Nucleus accumbens (tissue), 56 donors: ENCODE data around the gene KLF14.
A peak's percentile ranks its signal among the peaks of the same experiment; 100 is the strongest.
"Not testable (repeated sequence)": the region's sequence is repeated elsewhere in the genome, so short reads cannot be mapped to it uniquely, and the experiment has no call there.

Experiments used
- DNase-seq, 56 donors: peaks; one replicate each; lab custom pipeline; 2025; lab: John Stamatoyannopoulos, UW

The KLF14 gene

GRCh38 chr7:130721486-130722277, 12.3 kb downstream of the KLF14 start:
- DNase-seq: peak in 47 of 56 donors; percentile 2 to 80 (median 36)

GRCh38 chr7:130719541-130719940, 14.5 kb downstream of the KLF14 start:
- peak in 3 of 56 donors; percentile 1 to 27 (median 18) for DNase-seq

GRCh38 chr7:130712416-130712815, 21.6 kb downstream of the KLF14 start:
- peak in 20 of 56 donors; percentile 2 to 46 (median 16) for DNase-seq

- no peak for DNase-seq
Observed at GRCh38 chr7:130708766-130709165, 25.2 kb downstream of the KLF14 start.

- DNase-seq: no peak
Observed at GRCh38 chr7:130708001-130708400, 26.0 kb downstream of the KLF14 start.

GRCh38 chr7:130703851-130704250, 30.2 kb downstream of the KLF14 start:
- DNase-seq: no peak

- DNase-seq: no peak
Observed at GRCh38 chr7:130701650-130702049, 32.4 kb downstream of the KLF14 start.

GRCh38 chr7:130700760-130701159, 33.2 kb downstream of the KLF14 start:
- no peak for DNase-seq

GRCh38 chr7:130699686-130700085, 34.3 kb downstream of the KLF14 start:
- DNase-seq: no peak

GRCh38 chr7:130697820-130698219, 36.2 kb downstream of the KLF14 start:
- no peak for DNase-seq

- no peak for DNase-seq
Observed at GRCh38 chr7:130695840-130696239, 38.2 kb downstream of the KLF14 start.

- not testable (repeated sequence) for DNase-seq
Observed at GRCh38 chr7:130692396-130692795, 41.6 kb downstream of the KLF14 start.

GRCh38 chr7:130689683-130690082, 44.3 kb downstream of the KLF14 start:
- no peak for DNase-seq

- no peak for DNase-seq
Observed at GRCh38 chr7:130683026-130683425, 51.0 kb downstream of the KLF14 start.
